Hepatic stellate cell (primary cell): Measurements from ENCODE around the gene RABGAP1L.
A peak's percentile ranks its signal among the peaks of the same experiment; 100 is the strongest.
"Not testable (repeated sequence)": the region's sequence is repeated elsewhere in the genome, so short reads cannot be mapped to it uniquely, and the experiment has no call there.

ENCODE experiments used
- DNase-seq: peaks from one replicate; pipeline ENCODE4 v3.0.0; 2011; ENCODE audit warnings: low spot score

RABGAP1L gene

GRCh38 chr1:174580801-174581200 lies 421.5 kb downstream of the RABGAP1L start:
- DNase-seq = no peak

GRCh38 chr1:174583316-174583715 lies 424.0 kb downstream of the RABGAP1L start:
- DNase-seq = no peak

GRCh38 chr1:174584071-174584470 lies 424.8 kb downstream of the RABGAP1L start:
- no peak for DNase-seq

GRCh38 chr1:174588618-174589017 lies 429.3 kb downstream of the RABGAP1L start:
- not testable (repeated sequence) for DNase-seq

- DNase-seq = no peak
Measured at GRCh38 chr1:174605198-174605597, 445.9 kb downstream of the RABGAP1L start.

GRCh38 chr1:174606471-174606870 lies 447.2 kb downstream of the RABGAP1L start:
- no peak for DNase-seq

- DNase-seq = not testable (repeated sequence)
Measured at GRCh38 chr1:174617905-174618304, 458.6 kb downstream of the RABGAP1L start.

- no peak for DNase-seq
Measured at GRCh38 chr1:174623324-174624035, 464.2 kb downstream of the RABGAP1L start.

- peak; percentile 1 for DNase-seq
Measured at GRCh38 chr1:174626031-174627025, 467.0 kb downstream of the RABGAP1L start.

- no peak for DNase-seq
Measured at GRCh38 chr1:174637487-174637886, 478.2 kb downstream of the RABGAP1L start.

GRCh38 chr1:174639461-174639860 lies 480.1 kb downstream of the RABGAP1L start:
- no peak for DNase-seq

- DNase-seq = no peak
Measured at GRCh38 chr1:174640783-174641182, 481.5 kb downstream of the RABGAP1L start.

GRCh38 chr1:174642393-174642792 lies 483.1 kb downstream of the RABGAP1L start:
- DNase-seq = no peak

GRCh38 chr1:174643206-174643605 lies 483.9 kb downstream of the RABGAP1L start:
- DNase-seq = no peak

GRCh38 chr1:174649572-174649971 lies 490.3 kb downstream of the RABGAP1L start:
- not testable (repeated sequence) for DNase-seq

- DNase-seq = no peak
Measured at GRCh38 chr1:174652569-174653280, 493.4 kb downstream of the RABGAP1L start.

GRCh38 chr1:174654560-174654959 lies 495.2 kb downstream of the RABGAP1L start:
- no peak for DNase-seq

GRCh38 chr1:174656409-174657059 lies 497.2 kb downstream of the RABGAP1L start:
- no peak for DNase-seq

GRCh38 chr1:174657411-174657810 lies 498.1 kb downstream of the RABGAP1L start:
- no peak for DNase-seq

GRCh38 chr1:174657893-174658292 lies 498.6 kb downstream of the RABGAP1L start:
- no peak for DNase-seq

- DNase-seq = no peak
Measured at GRCh38 chr1:174659823-174660222, 500.5 kb downstream of the RABGAP1L start.

GRCh38 chr1:174660476-174660875 lies 501.2 kb downstream of the RABGAP1L start:
- no peak for DNase-seq
